Measurements from ENCODE around the gene MRPS6. TPM values are rescaled to one million over a fixed set of nuclear protein-coding genes. Genes with fewer than 3 reads are reported as not detected.

Gene MRPS6
- total and polyA plus RNA-seq, 10 donors, result 18.7 to 74.9 (median 37.7) TPM

DNA sequence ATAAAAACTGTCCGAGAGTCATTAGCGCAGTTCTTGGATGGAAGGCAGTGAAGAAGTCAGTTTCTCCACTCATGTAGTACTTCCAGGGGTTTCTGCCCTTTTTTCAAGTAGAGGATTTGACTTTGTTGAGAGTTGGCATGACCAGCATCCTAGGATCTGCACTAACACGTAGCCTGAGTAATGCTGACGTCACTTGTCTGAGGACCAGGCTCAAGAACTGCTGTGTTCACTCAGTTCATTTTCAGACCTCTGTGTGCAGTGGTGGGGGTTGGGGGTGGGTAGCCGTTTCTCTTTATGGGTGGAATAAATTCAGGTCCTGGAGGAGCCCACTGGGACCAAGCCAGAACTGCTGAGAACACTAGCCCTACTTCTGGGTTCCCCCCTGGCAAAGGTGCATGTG lies 53.3 kb downstream of the MRPS6 start:
- TF ChIP-seq POLR2A (IDR thresholded peaks at IDR 0.05), result no peak
- TF ChIP-seq POLR2AphosphoS5 (IDR thresholded peaks at IDR 0.05), result no peak
- TF ChIP-seq, protein P1, sequence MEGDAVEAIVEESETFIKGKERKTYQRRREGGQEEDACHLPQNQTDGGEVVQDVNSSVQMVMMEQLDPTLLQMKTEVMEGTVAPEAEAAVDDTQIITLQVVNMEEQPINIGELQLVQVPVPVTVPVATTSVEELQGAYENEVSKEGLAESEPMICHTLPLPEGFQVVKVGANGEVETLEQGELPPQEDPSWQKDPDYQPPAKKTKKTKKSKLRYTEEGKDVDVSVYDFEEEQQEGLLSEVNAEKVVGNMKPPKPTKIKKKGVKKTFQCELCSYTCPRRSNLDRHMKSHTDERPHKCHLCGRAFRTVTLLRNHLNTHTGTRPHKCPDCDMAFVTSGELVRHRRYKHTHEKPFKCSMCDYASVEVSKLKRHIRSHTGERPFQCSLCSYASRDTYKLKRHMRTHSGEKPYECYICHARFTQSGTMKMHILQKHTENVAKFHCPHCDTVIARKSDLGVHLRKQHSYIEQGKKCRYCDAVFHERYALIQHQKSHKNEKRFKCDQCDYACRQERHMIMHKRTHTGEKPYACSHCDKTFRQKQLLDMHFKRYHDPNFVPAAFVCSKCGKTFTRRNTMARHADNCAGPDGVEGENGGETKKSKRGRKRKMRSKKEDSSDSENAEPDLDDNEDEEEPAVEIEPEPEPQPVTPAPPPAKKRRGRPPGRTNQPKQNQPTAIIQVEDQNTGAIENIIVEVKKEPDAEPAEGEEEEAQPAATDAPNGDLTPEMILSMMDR (IDR thresholded peaks at IDR 0.05 in 8 of 11, conservative IDR thresholded peaks at IDR 0.05 in 3 of 11), result no peak
- no peak for DNase-seq
- Histone ChIP-seq H3K36me3 (peaks cover 0 to 61% (median 17%) of the 10 kb centered on the region in 6 donors), H3K27me3 (replicated peaks in 1 of 7) (no peaks in the 10 kb centered on the region), H3K9me3 (no peaks in the 10 kb centered on the region), H3K4me3 (no peak overlapping the region), H3K4me1 (peaks cover 0 to 35% (median 23%) of the 10 kb centered on the region in 6 donors), H3K27ac (no peak overlapping the region)
- 86 to 93% (median 90%) methylated on average over 5 of the region's 5 CpGs for WGBS, 5 donors
- intact Hi-C loops (cut with DNase I; ENCODE audit: low total_unique reads), result no loop called here

DNA sequence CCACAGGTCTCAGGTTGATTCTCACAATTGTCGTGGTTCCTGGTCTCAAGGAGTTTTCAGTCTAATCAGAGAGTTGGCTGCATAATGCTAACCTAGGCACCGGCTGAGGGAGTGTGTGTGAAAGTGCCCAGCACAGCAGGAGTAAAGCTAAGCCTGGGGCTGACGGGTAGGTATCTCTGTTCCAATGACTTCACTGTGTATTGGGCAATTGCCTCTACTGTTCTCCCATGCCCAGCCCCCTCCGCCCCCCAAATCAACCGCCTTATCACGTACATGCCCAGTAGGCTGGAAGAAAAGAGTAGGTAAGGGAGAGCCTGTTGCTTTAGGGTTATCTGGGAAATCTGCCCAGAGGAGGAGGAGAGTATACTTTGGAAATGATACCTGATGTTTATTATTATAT lies 54.7 kb downstream of the MRPS6 start:
- H3K9me3 ChIP-seq, result no peaks in the 10 kb centered on the region
- no peaks in the 10 kb centered on the region for H3K27me3 ChIP-seq (replicated peaks in 1 of 7)
- no peak overlapping the region for H3K4me3 ChIP-seq

DNA sequence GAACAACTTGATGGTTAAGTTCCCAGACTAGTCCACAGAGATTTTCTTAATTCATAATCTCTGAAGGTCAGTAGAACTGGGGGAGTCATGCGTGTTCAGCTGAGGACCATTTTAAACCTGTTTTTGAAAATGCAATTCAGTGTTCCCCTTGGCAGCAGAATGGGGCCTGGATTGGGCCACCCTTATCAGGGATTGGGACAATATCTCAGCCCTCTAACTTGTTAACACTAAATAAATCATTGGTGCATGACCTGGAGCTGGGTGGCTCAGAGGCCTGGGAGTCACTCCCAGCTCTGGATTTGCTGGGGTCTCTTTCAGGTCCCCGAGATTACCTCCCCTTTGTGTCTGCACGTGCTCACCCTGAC lies 55.3 kb downstream of the MRPS6 start:
- WGBS, 5 donors, result 75 to 89% (median 83%) methylated on average over 3 of the region's 3 CpGs
- Histone ChIP-seq H3K27ac (peak overlapping the region in 4 of 8 donors; percentile 46 to 68 (median 56)), H3K4me1 (peaks cover 4 to 55% (median 31%) of the 10 kb centered on the region in 6 donors), H3K36me3 (peaks cover 0 to 64% (median 17%) of the 10 kb centered on the region in 6 donors), H3K4me3 (no peak overlapping the region), H3K27me3 (replicated peaks in 1 of 7) (no peaks in the 10 kb centered on the region), H3K9me3 (no peaks in the 10 kb centered on the region)
- intact Hi-C loops (cut with DNase I; ENCODE audit: low total_unique reads), result no loop called here
- TF ChIP-seq, protein P1 (IDR thresholded peaks at IDR 0.05 in 8 of 11, conservative IDR thresholded peaks at IDR 0.05 in 3 of 11), result no peak
- TF ChIP-seq POLR2AphosphoS5 (IDR thresholded peaks at IDR 0.05) (no peak), POLR2A (IDR thresholded peaks at IDR 0.05) (no peak)
- DNase-seq, result no peak

More for the DNA sequence above, 54.7 kb downstream of the MRPS6 start:
- TF ChIP-seq POLR2A (IDR thresholded peaks at IDR 0.05), result no peak
- no peak for TF ChIP-seq POLR2AphosphoS5 (IDR thresholded peaks at IDR 0.05)
- TF ChIP-seq, protein P1 (IDR thresholded peaks at IDR 0.05 in 8 of 11, conservative IDR thresholded peaks at IDR 0.05 in 3 of 11), result no peak
- H3K36me3 ChIP-seq, result peaks cover 0 to 61% (median 17%) of the 10 kb centered on the region in 6 donors
- H3K4me1 ChIP-seq, result peaks cover 4 to 50% (median 29%) of the 10 kb centered on the region in 6 donors
- 89 to 97% (median 94%) methylated on average over 6 of the region's 6 CpGs for WGBS, 5 donors
- H3K27ac ChIP-seq, result no peak overlapping the region
- DNase-seq, result no peak
- intact Hi-C loops (cut with DNase I; ENCODE audit: low total_unique reads), result no loop called here

DNA sequence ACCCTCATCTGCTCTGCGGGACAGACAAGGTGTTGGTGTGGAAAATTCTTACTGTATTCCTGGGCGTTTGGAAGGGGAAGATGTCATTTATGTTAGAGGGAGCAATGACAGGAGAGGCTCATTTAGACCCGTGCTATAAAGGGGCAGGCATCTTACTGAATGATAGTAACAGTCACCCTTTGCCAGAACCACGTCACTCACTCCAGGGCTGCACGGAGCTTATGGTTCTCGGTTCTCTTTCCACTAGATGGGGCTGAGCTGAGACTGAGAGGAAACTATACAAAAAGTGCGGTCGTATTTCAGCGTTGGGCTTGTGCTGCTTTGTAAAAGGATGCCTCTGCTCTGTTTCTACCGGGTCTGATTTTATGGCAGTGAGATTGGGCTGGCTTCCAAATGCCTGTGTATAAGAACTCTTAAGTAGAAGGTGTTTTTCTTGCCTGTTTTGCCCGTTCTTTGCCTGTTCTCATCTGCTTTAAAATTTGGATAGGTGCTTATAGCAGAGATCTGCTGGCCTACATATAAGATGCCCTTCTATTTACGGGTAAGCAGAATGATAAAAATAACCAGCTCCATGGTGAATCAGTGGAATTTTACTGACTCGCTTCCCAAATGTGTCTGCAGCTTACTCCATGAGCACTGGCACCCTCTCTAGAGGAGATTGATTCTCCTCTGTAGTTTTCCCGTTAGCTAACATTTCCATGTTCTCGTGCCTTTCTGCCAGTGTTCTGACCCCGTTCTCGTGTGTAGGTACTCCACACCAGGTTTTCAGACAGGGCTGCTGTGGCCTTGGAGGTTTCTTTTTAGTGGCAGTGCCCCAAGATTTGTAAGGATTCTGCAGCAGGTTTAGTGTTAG lies 55.9 kb downstream of the MRPS6 start:
- intact Hi-C loops (cut with DNase I; ENCODE audit: low total_unique reads), result no loop called here
- DNase-seq, result no peak
- Histone ChIP-seq H3K4me1 (peaks cover 4 to 56% (median 33%) of the 10 kb centered on the region in 6 donors), H3K36me3 (peaks cover 0 to 66% (median 17%) of the 10 kb centered on the region in 6 donors), H3K27me3 (replicated peaks in 1 of 7) (no peaks in the 10 kb centered on the region), H3K9me3 (no peaks in the 10 kb centered on the region), H3K27ac (peak overlapping the region; percentile 27 to 68 (median 48)), H3K4me3 (no peak overlapping the region)
- TF ChIP-seq POLR2AphosphoS5 (IDR thresholded peaks at IDR 0.05) (no peak), POLR2A (IDR thresholded peaks at IDR 0.05) (no peak)
- TF ChIP-seq, protein P1 (IDR thresholded peaks at IDR 0.05 in 8 of 11, conservative IDR thresholded peaks at IDR 0.05 in 3 of 11), result peak in 4 of 11 experiments; percentile 13 to 38 (median 22)
- WGBS, 5 donors, result 47 to 65% (median 59%) methylated on average over 17 of the region's 17 CpGs

All from spleen (tissue), 11 donors.